ENCODE measurements around the gene EMC7.

The EMC7 gene

GRCh38 chr15:34059476-34059875 is 42.2 kb downstream of the EMC7 start:
- TF ChIP-seq CTCF (IDR thresholded peaks at IDR 0.05) = no peak

- no peak for TF ChIP-seq CTCF (IDR thresholded peaks at IDR 0.05)
These were observed 44.8 kb downstream of the EMC7 start for GRCh38 chr15:34056911-34057310.

- no peak for TF ChIP-seq CTCF (IDR thresholded peaks at IDR 0.05)
These were observed 45.6 kb downstream of the EMC7 start for GRCh38 chr15:34055868-34056595.

GRCh38 chr15:34054081-34054707 is 47.5 kb downstream of the EMC7 start:
- TF ChIP-seq CTCF (IDR thresholded peaks at IDR 0.05) = no peak

GRCh38 chr15:34049112-34049511 is 52.5 kb downstream of the EMC7 start:
- TF ChIP-seq CTCF (IDR thresholded peaks at IDR 0.05) = no peak

GRCh38 chr15:34047893-34048775 is 53.5 kb downstream of the EMC7 start:
- TF ChIP-seq CTCF (IDR thresholded peaks at IDR 0.05) = no peak

GRCh38 chr15:34046471-34047145 is 55.1 kb downstream of the EMC7 start:
- TF ChIP-seq CTCF (IDR thresholded peaks at IDR 0.05) = no peak
